PC-9 (cell line): ENCODE measurements around the gene GARNL3.

Source experiments
- EZH2 ChIP-seq: fragments of 200-600 bp; sonication (generic); IDR thresholded peaks from 2 replicates; pipeline ENCODE4 v1.8.0; 2017; ENCODE audit warnings: antibody characterized with exemption, low read depth
- TF ChIP-seq, protein P1 (sequence below): fragments of 200-600 bp; sonication (generic); conservative IDR thresholded peaks from 2 replicates; pipeline ENCODE4 v1.6.1; 2017; ENCODE audit warnings: mixed run types, antibody characterized with exemption, mild to moderate bottlenecking, moderate library complexity

- TF ChIP-seq, protein P1, sequence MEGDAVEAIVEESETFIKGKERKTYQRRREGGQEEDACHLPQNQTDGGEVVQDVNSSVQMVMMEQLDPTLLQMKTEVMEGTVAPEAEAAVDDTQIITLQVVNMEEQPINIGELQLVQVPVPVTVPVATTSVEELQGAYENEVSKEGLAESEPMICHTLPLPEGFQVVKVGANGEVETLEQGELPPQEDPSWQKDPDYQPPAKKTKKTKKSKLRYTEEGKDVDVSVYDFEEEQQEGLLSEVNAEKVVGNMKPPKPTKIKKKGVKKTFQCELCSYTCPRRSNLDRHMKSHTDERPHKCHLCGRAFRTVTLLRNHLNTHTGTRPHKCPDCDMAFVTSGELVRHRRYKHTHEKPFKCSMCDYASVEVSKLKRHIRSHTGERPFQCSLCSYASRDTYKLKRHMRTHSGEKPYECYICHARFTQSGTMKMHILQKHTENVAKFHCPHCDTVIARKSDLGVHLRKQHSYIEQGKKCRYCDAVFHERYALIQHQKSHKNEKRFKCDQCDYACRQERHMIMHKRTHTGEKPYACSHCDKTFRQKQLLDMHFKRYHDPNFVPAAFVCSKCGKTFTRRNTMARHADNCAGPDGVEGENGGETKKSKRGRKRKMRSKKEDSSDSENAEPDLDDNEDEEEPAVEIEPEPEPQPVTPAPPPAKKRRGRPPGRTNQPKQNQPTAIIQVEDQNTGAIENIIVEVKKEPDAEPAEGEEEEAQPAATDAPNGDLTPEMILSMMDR, result no peak
- no peak for TF ChIP-seq EZH2
These were observed 14.7 kb upstream of the GARNL3 start for GRCh38 chr9:127249877-127250276.
